Sigmoid colon (tissue), 4 donors: ENCODE results near the gene PPFIBP1.

Experiments
- CTCF ChIP-seq, 4 experiments: fragments of 450-650 bp in 3 of 4; fragments of 200-600 bp in 1 of 4; IDR thresholded peaks; one replicate each; pipeline ENCODE4 v1.5.1; 2016 to 2019; ENCODE audit warnings: antibody characterized with exemption in 4 of 4, mild to moderate bottlenecking in 3 of 4, moderate library complexity in 2 of 4
- EP300 ChIP-seq, 4 donors: sonication (generic); formaldehyde crosslinking; IDR thresholded peaks; one replicate each; pipeline ENCODE4 v1.6.1; 2017; ENCODE audit warnings: antibody characterized with exemption in 4 of 4
- POLR2AphosphoS5 ChIP-seq, 4 donors: sonication (generic); formaldehyde crosslinking; IDR thresholded peaks; one replicate each; pipeline ENCODE4 v1.6.1; 2017; ENCODE audit warnings: antibody characterized with exemption in 4 of 4

DNA sequence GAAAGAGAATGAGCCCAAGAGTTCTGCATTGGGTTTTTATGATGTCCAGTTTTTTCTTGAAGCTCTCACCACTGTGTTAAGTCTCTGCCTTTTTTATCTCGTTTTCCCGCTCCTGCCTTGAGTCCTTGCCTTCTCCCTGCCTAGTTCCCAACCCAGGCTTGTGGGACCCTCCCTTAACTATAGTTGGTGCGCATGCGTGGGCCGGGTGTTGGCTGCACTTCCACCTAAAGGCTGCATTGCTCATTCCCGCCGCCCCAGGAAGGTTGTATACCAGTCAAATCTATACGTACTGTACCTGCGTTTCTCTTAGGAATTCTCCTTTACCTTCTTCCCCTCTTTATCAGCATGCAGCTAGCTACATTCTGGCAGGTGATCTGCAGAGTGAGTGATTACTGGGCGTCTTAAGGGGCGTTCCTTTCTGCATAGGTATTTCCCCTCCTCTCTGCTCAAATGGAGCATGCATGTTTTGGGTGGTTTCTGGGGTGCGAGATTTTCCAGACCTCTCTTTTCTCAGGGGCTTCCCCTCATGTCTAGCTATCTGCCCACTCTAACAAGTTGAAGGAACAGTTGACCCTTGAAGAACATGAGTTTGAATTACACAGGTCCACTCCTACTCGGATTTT, 165.7 kb downstream of the PPFIBP1 start:
- TF ChIP-seq CTCF (IDR thresholded peaks at IDR 0.05) (no peak), POLR2AphosphoS5 (IDR thresholded peaks at IDR 0.05) (no peak), EP300 (IDR thresholded peaks at IDR 0.05) (no peak)
